Measurements from ENCODE around the gene QSOX2. TPM values are rescaled to one million over a fixed set of nuclear protein-coding genes. Genes with fewer than 3 reads are reported as not detected.
"Not testable (repeated sequence)": the region's sequence is repeated elsewhere in the genome, so short reads cannot be mapped to it uniquely, and the experiment has no call there.

The QSOX2 gene
- total RNA-seq, 2 experiments from 2014 or later = 17.7 to 18.0 TPM

DNA sequence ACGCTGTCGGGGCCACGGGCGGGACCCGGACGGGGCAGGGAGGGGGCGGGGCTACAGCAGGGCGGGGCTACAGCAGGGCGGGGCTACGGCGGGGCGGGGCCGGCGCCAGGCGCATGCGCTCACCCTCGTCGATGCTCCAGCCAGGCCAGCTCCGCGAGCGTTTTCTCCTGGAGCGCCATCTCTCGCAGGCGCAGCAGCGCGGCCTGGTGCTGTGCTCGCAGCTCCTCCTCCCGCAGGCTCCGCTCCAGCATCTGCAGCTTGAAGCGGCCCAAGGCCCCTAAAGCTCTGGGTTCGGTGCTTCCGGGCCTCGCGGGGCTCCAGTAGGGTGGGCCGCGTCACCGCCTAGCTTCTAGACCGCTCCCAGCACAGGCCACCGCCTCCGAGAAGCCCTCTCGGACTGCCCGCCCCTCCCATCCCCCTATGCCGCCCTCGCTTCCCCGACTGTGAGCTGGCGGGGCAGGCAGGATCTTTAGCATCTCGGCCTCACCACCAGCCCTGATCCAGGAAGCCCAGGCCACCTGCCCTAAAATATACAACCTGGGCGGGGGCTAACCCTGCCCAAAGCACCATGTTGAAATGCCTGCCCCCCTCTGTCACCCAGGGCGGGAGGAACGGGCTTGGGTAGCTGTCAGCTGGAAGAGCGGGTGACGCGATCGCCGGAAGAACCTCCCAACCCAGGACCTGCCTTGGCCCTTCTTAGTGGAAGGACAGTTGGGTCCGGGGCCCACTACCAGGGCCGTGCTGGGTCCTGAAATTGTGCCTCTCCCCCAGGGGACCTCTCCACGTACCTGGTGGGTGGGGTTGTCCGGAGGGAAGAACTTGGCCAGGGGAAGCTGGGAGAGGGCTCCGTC is 21.9 kb upstream of the QSOX2 start:
- intact Hi-C loops (cut with micrococcal nuclease) = loop anchor here (1.0 kb wide), 3 partner anchors 22 to 97 kb away; partner anchors contain the start of genes DNLZ and QSOX2
- Mint-ChIP-seq H3K4me3 (peak overlapping the region; percentile 66), H3K9me3 (no peaks in the 10 kb centered on the region), H3K27ac (peak overlapping the region; percentile 41), H3K4me1 (ENCODE audit: low read depth) (peaks cover 4% of the 10 kb centered on the region), H3K36me3 (ENCODE audit: low read depth) (no peaks in the 10 kb centered on the region), H3K27me3 (ENCODE audit: low read depth) (peaks cover 2% of the 10 kb centered on the region)
- DNase-seq = peak; percentile 85
- CTCF ChIA-PET = interaction anchor here (0.5 to 2.0 kb wide), 9 partner anchors 11 to 218 kb away, joined by 3 to 12 read pairs (median 3); partner anchors contain the start of gene QSOX2

GRCh38 chr9:136266641-136267040 is 21.0 kb upstream of the QSOX2 start:
- not testable (repeated sequence) for DNase-seq; H3K9me3 Mint-ChIP-seq; H3K27me3 Mint-ChIP-seq (ENCODE audit: low read depth); H3K27ac Mint-ChIP-seq; H3K36me3 Mint-ChIP-seq (ENCODE audit: low read depth); H3K4me1 Mint-ChIP-seq (ENCODE audit: low read depth)
- intact Hi-C loops (cut with micrococcal nuclease) = loop anchor here (1.0 kb wide), 3 partner anchors 21 to 97 kb away; partner anchors contain the start of genes DNLZ and QSOX2
- CTCF ChIA-PET = interaction anchor here (0.8 to 2.0 kb wide), 6 partner anchors 12 to 219 kb away, joined by 3 to 12 read pairs (median 4); partner anchors contain the start of gene QSOX2
- peak overlapping the region; percentile 64 for H3K4me3 Mint-ChIP-seq

DNA sequence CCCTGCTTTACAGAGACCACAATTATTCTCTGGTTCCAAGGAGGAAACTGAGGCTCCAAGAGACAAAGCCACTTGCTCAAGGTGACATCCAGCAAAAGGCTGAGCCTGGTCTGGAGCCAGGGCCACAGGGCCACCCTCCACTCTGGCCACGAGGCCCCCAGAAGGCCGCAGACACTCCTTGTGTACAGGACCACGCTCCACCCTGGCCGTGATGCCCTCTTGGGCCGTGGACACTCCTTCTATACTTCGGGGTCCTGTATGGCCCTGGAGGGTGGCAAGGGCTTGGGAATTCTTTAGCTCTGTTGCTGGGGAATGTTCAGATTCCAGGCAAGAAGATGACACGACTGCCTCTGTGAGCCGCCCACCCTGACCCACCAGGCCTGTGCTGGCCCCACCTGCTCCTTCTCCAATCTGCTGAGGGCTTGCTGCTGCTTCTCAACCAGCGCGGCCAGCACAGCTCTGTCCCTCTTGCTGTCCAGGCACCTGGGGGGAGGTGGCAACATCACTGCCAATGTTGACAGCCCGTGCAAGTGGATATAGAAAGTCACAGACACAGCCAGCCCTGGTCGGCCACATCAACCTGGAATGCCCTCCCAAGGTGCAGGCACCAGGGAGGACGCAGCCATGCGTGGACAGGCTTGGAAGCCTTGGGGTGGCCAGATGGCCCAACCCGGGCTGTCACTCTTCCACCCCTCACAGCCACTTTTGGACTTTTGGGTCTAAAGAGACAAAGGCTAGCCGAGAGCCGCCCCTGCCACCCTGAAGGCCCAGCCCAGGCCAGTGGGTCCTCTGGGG is 20.1 kb upstream of the QSOX2 start:
- intact Hi-C loops (cut with micrococcal nuclease) = no loop called here
- H3K27ac Mint-ChIP-seq = no peak overlapping the region
- peaks cover 2% of the 10 kb centered on the region for H3K27me3 Mint-ChIP-seq (ENCODE audit: low read depth)
- H3K4me1 Mint-ChIP-seq (ENCODE audit: low read depth) = peaks cover 4% of the 10 kb centered on the region
- DNase-seq = no peak
- no peaks in the 10 kb centered on the region for H3K9me3 Mint-ChIP-seq
- no peaks in the 10 kb centered on the region for H3K36me3 Mint-ChIP-seq (ENCODE audit: low read depth)
- CTCF ChIA-PET = no interaction called here
- no peak overlapping the region for H3K4me3 Mint-ChIP-seq

GRCh38 chr9:136264441-136265405 is 19.1 kb upstream of the QSOX2 start:
- no peaks in the 10 kb centered on the region for H3K36me3 Mint-ChIP-seq (ENCODE audit: low read depth)

GRCh38 chr9:136264031-136264430 is 18.4 kb upstream of the QSOX2 start:
- Mint-ChIP-seq H3K9me3 (no peaks in the 10 kb centered on the region), H3K4me1 (ENCODE audit: low read depth) (peaks cover 4% of the 10 kb centered on the region), H3K4me3 (no peak overlapping the region), H3K36me3 (ENCODE audit: low read depth) (no peaks in the 10 kb centered on the region), H3K27ac (no peak overlapping the region), H3K27me3 (ENCODE audit: low read depth) (peaks cover 2% of the 10 kb centered on the region)
- DNase-seq = no peak
- intact Hi-C loops (cut with micrococcal nuclease) = no loop called here
- CTCF ChIA-PET = interaction anchor here (0.5 kb wide), 1 partner anchor 266 kb away, joined by 3 read pairs; no protein-coding TSS in a partner anchor

More at GRCh38 chr9:136264441-136265405, 19.1 kb upstream of the QSOX2 start:
- no peak for DNase-seq
- no peak overlapping the region for H3K4me3 Mint-ChIP-seq
- H3K27me3 Mint-ChIP-seq (ENCODE audit: low read depth) = peaks cover 2% of the 10 kb centered on the region
- intact Hi-C loops (cut with micrococcal nuclease) = no loop called here
- H3K4me1 Mint-ChIP-seq (ENCODE audit: low read depth) = peaks cover 4% of the 10 kb centered on the region
- H3K9me3 Mint-ChIP-seq = no peaks in the 10 kb centered on the region
- H3K27ac Mint-ChIP-seq = no peak overlapping the region
- CTCF ChIA-PET = interaction anchor here (0.5 kb wide), 1 partner anchor 267 kb away, joined by 3 read pairs; no protein-coding TSS in a partner anchor

DNA sequence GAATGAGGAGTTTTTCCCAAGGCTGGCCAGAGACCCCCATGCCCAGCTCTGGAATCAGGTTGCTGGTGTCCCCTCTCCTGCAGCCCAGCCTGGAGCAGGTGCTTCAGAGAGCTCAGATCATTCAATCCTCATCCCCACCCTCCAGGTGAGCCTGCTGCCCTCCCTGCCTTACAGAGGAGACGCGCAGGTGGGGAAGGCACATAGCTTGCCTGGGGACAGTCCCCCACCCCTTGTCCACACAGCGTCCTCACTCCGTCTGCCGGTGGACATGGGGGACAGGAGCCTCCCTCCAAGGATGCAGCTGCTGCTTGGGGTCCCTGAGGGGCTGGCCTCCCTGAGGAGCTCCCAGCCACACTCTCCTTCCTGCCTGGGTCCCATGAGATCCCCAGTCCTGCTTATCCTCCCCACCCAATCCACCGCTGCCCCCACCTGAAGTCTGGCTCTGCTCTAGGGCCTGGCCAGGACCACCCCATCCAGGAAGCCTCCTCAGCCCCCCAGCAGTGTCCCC is 17.1 kb upstream of the QSOX2 start:
- no peak overlapping the region for H3K4me3 Mint-ChIP-seq
- CTCF ChIA-PET = no interaction called here
- no peaks in the 10 kb centered on the region for H3K9me3 Mint-ChIP-seq
- H3K36me3 Mint-ChIP-seq (ENCODE audit: low read depth) = no peaks in the 10 kb centered on the region
- intact Hi-C loops (cut with micrococcal nuclease) = no loop called here
- peaks cover 3% of the 10 kb centered on the region for H3K4me1 Mint-ChIP-seq (ENCODE audit: low read depth)
- no peak overlapping the region for H3K27ac Mint-ChIP-seq
- no peaks in the 10 kb centered on the region for H3K27me3 Mint-ChIP-seq (ENCODE audit: low read depth)
- no peak for DNase-seq

DNA sequence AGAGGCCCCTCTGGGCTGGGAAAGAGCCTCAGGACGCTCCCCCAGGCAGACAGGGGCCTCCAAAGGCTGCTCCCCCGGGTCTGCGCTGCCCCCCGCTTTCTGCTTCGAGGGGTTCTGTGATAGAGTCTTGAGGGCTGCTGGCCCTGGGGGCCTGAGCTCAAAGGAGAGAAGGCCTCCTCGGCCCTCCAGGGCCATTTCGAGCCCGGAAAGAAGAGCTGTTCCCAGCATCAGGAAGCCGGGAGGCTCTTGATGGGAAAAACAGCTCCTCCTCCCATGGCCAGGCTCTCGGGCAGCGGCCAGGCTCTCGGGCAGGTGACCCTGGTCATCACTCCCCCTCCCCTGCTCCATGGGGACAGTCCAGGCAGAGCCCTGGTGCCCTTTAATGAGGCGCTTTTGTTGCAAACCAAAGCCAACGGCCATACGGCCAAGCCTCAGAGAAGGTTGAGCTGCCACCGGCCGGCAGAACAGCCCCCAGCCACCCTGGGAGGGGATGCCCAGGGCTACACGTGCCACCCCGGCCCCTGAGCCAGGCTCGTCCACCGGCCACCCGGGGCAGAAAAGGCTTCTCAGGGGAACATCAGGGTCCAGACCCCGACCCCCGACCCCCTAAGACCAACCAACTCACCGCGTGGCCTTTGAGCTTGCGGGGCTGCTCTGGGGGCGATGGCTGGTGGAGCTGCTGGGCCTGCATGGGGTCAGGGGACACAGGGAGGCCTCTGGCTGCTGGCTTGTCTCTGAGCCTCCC is 16.2 kb upstream of the QSOX2 start:
- intact Hi-C loops (cut with micrococcal nuclease) = no loop called here
- Mint-ChIP-seq H3K4me1 (ENCODE audit: low read depth) (peaks cover under 1% of the 10 kb centered on the region), H3K9me3 (no peaks in the 10 kb centered on the region), H3K27me3 (ENCODE audit: low read depth) (no peaks in the 10 kb centered on the region), H3K4me3 (no peak overlapping the region), H3K27ac (no peak overlapping the region), H3K36me3 (ENCODE audit: low read depth) (no peaks in the 10 kb centered on the region)
- CTCF ChIA-PET = no interaction called here
- DNase-seq = no peak

DNA sequence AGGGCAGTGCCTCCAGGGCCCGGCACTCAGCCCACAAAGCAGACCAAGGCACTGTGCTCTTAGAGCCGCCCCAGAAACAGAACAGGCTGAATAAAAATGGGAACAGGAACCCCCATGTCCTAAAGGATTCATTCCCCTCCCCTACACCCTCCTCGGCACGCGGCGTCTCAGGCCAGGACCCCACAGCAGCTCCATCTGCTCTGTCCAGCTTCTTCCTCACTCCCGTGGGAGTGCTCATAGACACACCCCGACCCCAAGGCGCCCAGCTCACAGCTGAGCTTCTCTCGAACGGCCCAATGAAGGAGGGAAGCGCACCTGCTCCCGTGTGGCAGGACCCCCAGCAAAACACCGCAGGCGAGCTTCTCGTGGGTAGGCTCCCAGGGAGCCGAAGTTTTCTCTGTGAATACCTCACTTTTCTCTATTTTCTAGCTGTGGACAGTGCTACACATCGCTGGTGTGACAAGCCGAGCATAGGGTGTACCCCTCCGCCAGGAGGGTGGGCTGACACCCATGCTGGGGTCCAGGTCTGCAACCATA is 15.4 kb upstream of the QSOX2 start:
- no peak for DNase-seq
- intact Hi-C loops (cut with micrococcal nuclease) = no loop called here
- CTCF ChIA-PET = no interaction called here
- Mint-ChIP-seq H3K27me3 (ENCODE audit: low read depth) (no peaks in the 10 kb centered on the region), H3K36me3 (ENCODE audit: low read depth) (no peaks in the 10 kb centered on the region), H3K27ac (no peak overlapping the region), H3K9me3 (no peaks in the 10 kb centered on the region), H3K4me3 (no peak overlapping the region), H3K4me1 (ENCODE audit: low read depth) (no peaks in the 10 kb centered on the region)

DNA sequence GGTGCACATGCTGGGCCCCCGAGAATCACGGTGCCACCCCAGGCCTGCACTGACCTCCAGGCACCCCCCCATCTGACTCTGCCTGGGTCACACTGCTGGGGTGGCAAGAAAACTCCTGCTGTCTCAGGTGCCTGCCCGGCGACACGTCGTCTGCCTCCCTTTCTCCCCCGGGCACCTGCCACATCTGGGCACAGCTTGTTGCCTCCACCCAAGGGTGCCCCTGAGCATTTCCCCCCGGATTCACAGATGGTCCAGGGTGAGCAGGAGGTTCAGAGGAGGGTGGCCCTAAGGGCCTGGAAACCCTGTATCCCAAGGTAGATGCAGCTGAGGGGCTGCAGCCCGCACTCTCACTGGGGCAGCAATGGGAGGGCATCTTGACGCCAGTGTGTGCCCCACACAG is 14.9 kb upstream of the QSOX2 start:
- Mint-ChIP-seq H3K36me3 (ENCODE audit: low read depth) (no peaks in the 10 kb centered on the region), H3K4me3 (no peak overlapping the region), H3K27me3 (ENCODE audit: low read depth) (no peaks in the 10 kb centered on the region), H3K4me1 (ENCODE audit: low read depth) (no peaks in the 10 kb centered on the region), H3K9me3 (no peaks in the 10 kb centered on the region), H3K27ac (no peak overlapping the region)
- CTCF ChIA-PET = no interaction called here
- no peak for DNase-seq
- intact Hi-C loops (cut with micrococcal nuclease) = no loop called here

GRCh38 chr9:136259836-136260235 is 14.2 kb upstream of the QSOX2 start:
- Mint-ChIP-seq H3K27ac (no peak overlapping the region), H3K9me3 (no peaks in the 10 kb centered on the region), H3K27me3 (ENCODE audit: low read depth) (no peaks in the 10 kb centered on the region), H3K36me3 (ENCODE audit: low read depth) (no peaks in the 10 kb centered on the region), H3K4me1 (ENCODE audit: low read depth) (no peaks in the 10 kb centered on the region), H3K4me3 (no peak overlapping the region)
- DNase-seq = no peak
- intact Hi-C loops (cut with micrococcal nuclease) = no loop called here
- CTCF ChIA-PET = no interaction called here

GRCh38 chr9:136259517-136259813 is 13.9 kb upstream of the QSOX2 start:
- Mint-ChIP-seq H3K36me3 (ENCODE audit: low read depth) (no peaks in the 10 kb centered on the region), H3K4me1 (ENCODE audit: low read depth) (no peaks in the 10 kb centered on the region), H3K9me3 (no peaks in the 10 kb centered on the region), H3K27me3 (ENCODE audit: low read depth) (no peaks in the 10 kb centered on the region), H3K27ac (no peak overlapping the region), H3K4me3 (no peak overlapping the region)
- DNase-seq = no peak
- intact Hi-C loops (cut with micrococcal nuclease) = no loop called here
- CTCF ChIA-PET = no interaction called here
